NT2/D1 (cell line): ENCODE data around the gene CBY1.

Experiments used
- YY1 ChIP-seq: IDR thresholded peaks from 2 replicates; pipeline ENCODE4 v1.6.1; 2011; ENCODE audit not compliant: insufficient read length, insufficient read depth
- ZNF274 ChIP-seq: IDR thresholded peaks from 2 replicates; pipeline ENCODE4 v1.6.1; 2011; ENCODE audit warnings: mild to moderate bottlenecking, low read depth, low read length

GRCh38 chr22:38628444-38628843, 28.0 kb upstream of the CBY1 start:
- TF ChIP-seq YY1: no peak
- no peak for TF ChIP-seq ZNF274
